Measurements from ENCODE around the gene ADCY2. TPM values are rescaled to one million over a fixed set of nuclear protein-coding genes. Genes with fewer than 3 reads are reported as not detected.

Gene ADCY2
- total RNA-seq, 1 experiment from 2014 or later, result not detected

- POLR2A ChIA-PET, result no interaction called here
- no peaks in the 10 kb centered on the region for H3K27me3 Mint-ChIP-seq (ENCODE audit: insufficient read depth, unreplicated experiment)
- no peaks in the 10 kb centered on the region for H3K4me1 Mint-ChIP-seq (ENCODE audit: low read depth, unreplicated experiment)
- CTCF ChIA-PET, result no interaction called here
- TF ChIP-seq CTCF (IDR thresholded peaks at IDR 0.05; ENCODE audit: insufficient read depth in 1 of 2, low read depth in 1 of 2, low read length in 1 of 2, severe bottlenecking in 1 of 2, unreplicated experiment in 1 of 2), result no peak
- H3K36me3 Mint-ChIP-seq (ENCODE audit: insufficient read depth, unreplicated experiment), result no peaks in the 10 kb centered on the region
- H3K4me1 ChIP-seq, result peaks cover 8% of the 10 kb centered on the region
- H3K9me3 Mint-ChIP-seq (ENCODE audit: unreplicated experiment), result peaks cover 10% of the 10 kb centered on the region
- no peaks in the 10 kb centered on the region for H3K27me3 ChIP-seq (replicated peaks; ENCODE audit: control insufficient read depth, insufficient read depth, low read length)
- intact Hi-C loops (cut with micrococcal nuclease; ENCODE audit: unreplicated experiment), result no loop called here
- no TSS peak for BruUV-seq (replicated peaks)
- no peak overlapping the region for H3K4me3 Mint-ChIP-seq (ENCODE audit: unreplicated experiment)
- H3K36me3 ChIP-seq (ENCODE audit: control insufficient read depth, insufficient read depth, low read length), result no peaks in the 10 kb centered on the region
- DNase-seq, result no peak
- no peak overlapping the region for H3K27ac Mint-ChIP-seq (ENCODE audit: unreplicated experiment)
- no peaks in the 10 kb centered on the region; the same call in 1 of the 2 replicates for H3K9me3 ChIP-seq
- H3K4me3 ChIP-seq (ENCODE audit: low read depth, low read length), result no peak overlapping the region
Measured at GRCh38 chr5:7638456-7638855, 242.5 kb downstream of the ADCY2 start.

GRCh38 chr5:7642029-7642428 lies 246.1 kb downstream of the ADCY2 start:
- Histone ChIP-seq H3K27me3 (replicated peaks; ENCODE audit: control insufficient read depth, insufficient read depth, low read length) (no peaks in the 10 kb centered on the region), H3K36me3 (ENCODE audit: control insufficient read depth, insufficient read depth, low read length) (no peaks in the 10 kb centered on the region), H3K9me3 (no peaks in the 10 kb centered on the region; the same call in 1 of the 2 replicates), H3K4me1 (peaks cover 8% of the 10 kb centered on the region), H3K4me3 (ENCODE audit: low read depth, low read length) (no peak overlapping the region)
- TF ChIP-seq CTCF (IDR thresholded peaks at IDR 0.05; ENCODE audit: insufficient read depth in 1 of 2, low read depth in 1 of 2, low read length in 1 of 2, severe bottlenecking in 1 of 2, unreplicated experiment in 1 of 2), result no peak
- no TSS peak for BruUV-seq (replicated peaks)
- Mint-ChIP-seq H3K27me3 (ENCODE audit: insufficient read depth, unreplicated experiment) (peaks cover 6% of the 10 kb centered on the region), H3K4me1 (ENCODE audit: low read depth, unreplicated experiment) (no peaks in the 10 kb centered on the region), H3K36me3 (ENCODE audit: insufficient read depth, unreplicated experiment) (no peaks in the 10 kb centered on the region), H3K4me3 (ENCODE audit: unreplicated experiment) (no peak overlapping the region), H3K9me3 (ENCODE audit: unreplicated experiment) (peaks cover 10% of the 10 kb centered on the region), H3K27ac (ENCODE audit: unreplicated experiment) (no peak overlapping the region)
- POLR2A ChIA-PET, result no interaction called here
- DNase-seq, result no peak
- intact Hi-C loops (cut with micrococcal nuclease; ENCODE audit: unreplicated experiment), result no loop called here
- CTCF ChIA-PET, result no interaction called here

GRCh38 chr5:7644723-7645122 lies 248.8 kb downstream of the ADCY2 start:
- ChIA-PET CTCF (no interaction called here), POLR2A (no interaction called here)
- Histone ChIP-seq H3K4me1 (no peaks in the 10 kb centered on the region), H3K36me3 (ENCODE audit: control insufficient read depth, insufficient read depth, low read length) (no peaks in the 10 kb centered on the region), H3K4me3 (ENCODE audit: low read depth, low read length) (no peak overlapping the region), H3K9me3 (no peaks in the 10 kb centered on the region), H3K27me3 (replicated peaks; ENCODE audit: control insufficient read depth, insufficient read depth, low read length) (no peaks in the 10 kb centered on the region)
- DNase-seq, result no peak
- Mint-ChIP-seq H3K9me3 (ENCODE audit: unreplicated experiment) (peaks cover 1% of the 10 kb centered on the region), H3K27me3 (ENCODE audit: insufficient read depth, unreplicated experiment) (peaks cover 12% of the 10 kb centered on the region), H3K4me3 (ENCODE audit: unreplicated experiment) (no peak overlapping the region), H3K4me1 (ENCODE audit: low read depth, unreplicated experiment) (no peaks in the 10 kb centered on the region), H3K36me3 (ENCODE audit: insufficient read depth, unreplicated experiment) (no peaks in the 10 kb centered on the region), H3K27ac (ENCODE audit: unreplicated experiment) (no peak overlapping the region)
- BruUV-seq (replicated peaks), result no TSS peak
- TF ChIP-seq CTCF (IDR thresholded peaks at IDR 0.05; ENCODE audit: insufficient read depth in 1 of 2, low read depth in 1 of 2, low read length in 1 of 2, severe bottlenecking in 1 of 2, unreplicated experiment in 1 of 2), result no peak
- intact Hi-C loops (cut with micrococcal nuclease; ENCODE audit: unreplicated experiment), result no loop called here

All from Caco-2 (cell line).